ENCODE measurements around the gene TULP1.

The TULP1 gene

GRCh38 chr6:35481226-35481625, 31.5 kb downstream of the TULP1 start:
- DNase-seq, result no peak

- no peak for DNase-seq
Observed at GRCh38 chr6:35480176-35480575, 32.5 kb downstream of the TULP1 start.

- DNase-seq, result no peak
Observed at GRCh38 chr6:35478259-35478658, 34.4 kb downstream of the TULP1 start.

GRCh38 chr6:35477551-35478179, 35.0 kb downstream of the TULP1 start:
- no peak for DNase-seq

GRCh38 chr6:35477028-35477427, 35.7 kb downstream of the TULP1 start:
- DNase-seq, result no peak

GRCh38 chr6:35476004-35476403, 36.7 kb downstream of the TULP1 start:
- DNase-seq, result no peak

GRCh38 chr6:35475573-35475972, 37.1 kb downstream of the TULP1 start:
- DNase-seq, result no peak

- no peak for DNase-seq
Observed at GRCh38 chr6:35474942-35475570, 37.6 kb downstream of the TULP1 start.

GRCh38 chr6:35474131-35474941, 38.4 kb downstream of the TULP1 start:
- no peak for DNase-seq

GRCh38 chr6:35473850-35474130, 38.9 kb downstream of the TULP1 start:
- no peak for DNase-seq

- no peak for DNase-seq
Observed at GRCh38 chr6:35473075-35473849, 39.4 kb downstream of the TULP1 start.

- no peak for DNase-seq
Observed at GRCh38 chr6:35471836-35472345, 40.8 kb downstream of the TULP1 start.

- no peak for DNase-seq
Observed at GRCh38 chr6:35470663-35471120, 42.0 kb downstream of the TULP1 start.

GRCh38 chr6:35469751-35470662, 42.7 kb downstream of the TULP1 start:
- DNase-seq, result no peak

GRCh38 chr6:35468980-35469750, 43.5 kb downstream of the TULP1 start:
- no peak for DNase-seq

- DNase-seq, result peak; percentile 87
Observed at GRCh38 chr6:35468181-35468979, 44.3 kb downstream of the TULP1 start, which contains the start of gene RPL10A. RPL10A (plus strand) TSS chr6:35468401; CDS start chr6:35468435, 34 bp downstream.

- DNase-seq, result no peak
Observed at GRCh38 chr6:35465646-35466045, 47.0 kb downstream of the TULP1 start.

- no peak for DNase-seq
Observed at GRCh38 chr6:35463292-35463691, 49.4 kb downstream of the TULP1 start.

GRCh38 chr6:35461270-35461669, 51.4 kb downstream of the TULP1 start:
- DNase-seq, result no peak

GRCh38 chr6:35457907-35458306, 54.8 kb downstream of the TULP1 start:
- DNase-seq, result no peak
